ENCODE measurements around the gene DNAJB11. TPM values are rescaled to one million over a fixed set of nuclear protein-coding genes. Genes with fewer than 3 reads are reported as not detected.
A peak's percentile ranks its signal among the peaks of the same experiment; 100 is the strongest.

DNAJB11 gene
- total RNA-seq, 1 experiment from 2014 or later = 103 TPM

DNA sequence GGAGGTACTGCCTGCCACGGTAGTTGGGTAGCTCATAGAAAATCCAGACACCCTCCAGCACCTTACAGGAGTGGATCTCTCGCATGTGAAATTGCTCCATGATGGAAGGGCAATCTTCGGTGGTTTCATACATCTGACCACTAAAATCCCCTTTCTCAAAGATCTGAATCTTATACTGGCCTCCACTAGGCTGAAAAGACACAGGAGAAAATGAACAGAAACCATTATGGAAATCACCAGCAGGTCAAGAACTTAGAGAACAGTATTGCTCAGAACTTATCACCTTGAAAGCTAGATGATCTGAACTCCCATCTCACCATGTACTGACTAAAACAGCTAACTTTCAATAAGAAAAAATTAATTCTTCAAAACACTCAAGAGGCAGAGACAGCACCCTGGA is 31.7 kb upstream of the DNAJB11 start:
- H3K4me1 ChIP-seq (ENCODE audit: insufficient read depth, low read length, poor library complexity, severe bottlenecking) = peaks cover 9% of the 10 kb centered on the region
- POLR2A ChIA-PET (ENCODE audit: low non-redundant PET) = no interaction called here
- no peak for TF ChIP-seq EZH2 (IDR thresholded peaks at IDR 0.05; ENCODE audit: borderline replicate concordance, low read depth, low read length, poor library complexity, severe bottlenecking)
- TF ChIP-seq, protein P1, sequence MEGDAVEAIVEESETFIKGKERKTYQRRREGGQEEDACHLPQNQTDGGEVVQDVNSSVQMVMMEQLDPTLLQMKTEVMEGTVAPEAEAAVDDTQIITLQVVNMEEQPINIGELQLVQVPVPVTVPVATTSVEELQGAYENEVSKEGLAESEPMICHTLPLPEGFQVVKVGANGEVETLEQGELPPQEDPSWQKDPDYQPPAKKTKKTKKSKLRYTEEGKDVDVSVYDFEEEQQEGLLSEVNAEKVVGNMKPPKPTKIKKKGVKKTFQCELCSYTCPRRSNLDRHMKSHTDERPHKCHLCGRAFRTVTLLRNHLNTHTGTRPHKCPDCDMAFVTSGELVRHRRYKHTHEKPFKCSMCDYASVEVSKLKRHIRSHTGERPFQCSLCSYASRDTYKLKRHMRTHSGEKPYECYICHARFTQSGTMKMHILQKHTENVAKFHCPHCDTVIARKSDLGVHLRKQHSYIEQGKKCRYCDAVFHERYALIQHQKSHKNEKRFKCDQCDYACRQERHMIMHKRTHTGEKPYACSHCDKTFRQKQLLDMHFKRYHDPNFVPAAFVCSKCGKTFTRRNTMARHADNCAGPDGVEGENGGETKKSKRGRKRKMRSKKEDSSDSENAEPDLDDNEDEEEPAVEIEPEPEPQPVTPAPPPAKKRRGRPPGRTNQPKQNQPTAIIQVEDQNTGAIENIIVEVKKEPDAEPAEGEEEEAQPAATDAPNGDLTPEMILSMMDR (conservative IDR thresholded peaks at IDR 0.05; ENCODE audit: low read depth, low read length) = no peak
- no peaks in the 10 kb centered on the region for H3K27me3 ChIP-seq (replicated peaks; ENCODE audit: insufficient read depth, low read depth, low read length, poor library complexity)
- intact Hi-C loops (cut with micrococcal nuclease; ENCODE audit: unreplicated experiment) = no loop called here
- no TSS peak for BruUV-seq (replicated peaks)
- DNase-seq (ENCODE audit: low spot score) = no peak
- no peak overlapping the region for H3K4me3 ChIP-seq (ENCODE audit: low read depth, low read length, poor library complexity, severe bottlenecking)
- H3K9me3 ChIP-seq (ENCODE audit: low read depth, low read length, poor library complexity, severe bottlenecking) = no peaks in the 10 kb centered on the region
- CTCF ChIA-PET = interaction anchor here (2.4 kb wide), 1 partner anchor 78 kb away, joined by 12 read pairs; no protein-coding TSS in a partner anchor
- no peaks in the 10 kb centered on the region for H3K36me3 ChIP-seq (ENCODE audit: insufficient read depth, low read length, poor library complexity, severe bottlenecking)
- H3K27ac ChIP-seq (ENCODE audit: low read depth, low read length, poor library complexity, severe bottlenecking) = no peak overlapping the region

DNA sequence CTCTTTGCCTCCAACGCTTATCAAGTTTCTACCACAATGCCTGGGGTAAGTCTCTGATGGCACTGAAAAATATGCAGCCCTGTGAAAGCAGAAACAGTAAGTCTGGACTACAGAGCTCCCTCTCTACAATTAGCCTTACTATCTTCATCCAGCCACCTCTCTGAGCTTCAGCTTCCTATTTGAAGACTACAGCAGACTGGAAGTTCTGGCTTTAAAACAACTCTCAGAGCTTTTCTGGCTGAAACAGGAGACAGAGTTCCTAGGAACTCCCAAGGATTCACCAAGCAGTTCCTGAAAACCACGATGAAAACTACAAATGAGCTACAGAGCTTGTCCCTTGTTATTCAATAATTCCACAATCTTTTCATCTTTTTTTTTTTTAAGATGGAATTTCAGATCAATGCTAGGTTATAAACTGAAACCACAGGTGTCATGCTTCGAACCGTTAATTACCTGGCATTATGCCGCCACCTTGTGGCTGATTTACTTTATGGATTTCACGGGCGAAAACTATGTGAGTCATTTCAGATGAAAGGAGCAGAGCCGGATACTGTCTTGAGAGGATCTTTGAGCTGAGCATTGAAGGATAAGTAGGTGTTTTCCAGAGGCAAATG is 30.2 kb upstream of the DNAJB11 start:
- BruUV-seq (replicated peaks) = no TSS peak
- H3K4me3 ChIP-seq (ENCODE audit: low read depth, low read length, poor library complexity, severe bottlenecking) = no peak overlapping the region
- POLR2A ChIA-PET (ENCODE audit: low non-redundant PET) = interaction anchor here (0.9 kb wide), 1 partner anchor 298 kb away, joined by 3 read pairs; no protein-coding TSS in a partner anchor

DNA sequence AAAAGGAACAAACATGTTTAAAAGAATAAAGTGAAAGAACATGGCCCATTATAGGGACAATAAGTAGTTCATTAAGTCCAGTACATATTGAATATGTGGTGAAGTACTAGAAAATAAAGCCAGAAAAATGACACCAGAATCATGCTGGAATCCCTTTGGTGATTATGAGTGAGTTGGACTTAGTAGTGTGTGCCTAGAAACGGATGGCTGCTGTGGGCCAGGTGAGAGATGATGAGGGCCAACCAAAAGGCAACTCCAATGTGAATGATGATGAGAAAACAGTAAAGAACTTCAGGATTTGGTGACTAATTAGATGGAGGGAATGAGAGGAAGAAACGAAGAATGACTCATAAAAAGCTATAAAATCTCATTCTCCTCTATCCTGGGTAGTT is 29.7 kb upstream of the DNAJB11 start:
- intact Hi-C loops (cut with micrococcal nuclease; ENCODE audit: unreplicated experiment) = loop anchor here (1.0 kb wide), 2 partner anchors 282 to 557 kb away; no protein-coding TSS in a partner anchor
- POLR2A ChIA-PET (ENCODE audit: low non-redundant PET) = interaction anchor here (0.9 kb wide), 1 partner anchor 298 kb away, joined by 3 read pairs; no protein-coding TSS in a partner anchor
- Histone ChIP-seq H3K27me3 (replicated peaks; ENCODE audit: insufficient read depth, low read depth, low read length, poor library complexity) (no peaks in the 10 kb centered on the region), H3K4me1 (ENCODE audit: insufficient read depth, low read length, poor library complexity, severe bottlenecking) (peaks cover 9% of the 10 kb centered on the region), H3K4me3 (ENCODE audit: low read depth, low read length, poor library complexity, severe bottlenecking) (no peak overlapping the region), H3K36me3 (ENCODE audit: insufficient read depth, low read length, poor library complexity, severe bottlenecking) (no peaks in the 10 kb centered on the region), H3K9me3 (ENCODE audit: low read depth, low read length, poor library complexity, severe bottlenecking) (no peaks in the 10 kb centered on the region), H3K27ac (ENCODE audit: low read depth, low read length, poor library complexity, severe bottlenecking) (no peak overlapping the region)
- BruUV-seq (replicated peaks) = no TSS peak
- no peak for DNase-seq (ENCODE audit: low spot score)
- CTCF ChIA-PET = interaction anchor here (0.6 to 2.5 kb wide), 19 partner anchors 9 to 1139 kb away, joined by 3 to 15 read pairs (median 4); partner anchors contain the start of genes DNAJB11 and SENP2
- TF ChIP-seq, protein P1 (conservative IDR thresholded peaks at IDR 0.05; ENCODE audit: low read depth, low read length) = no peak
- no peak for TF ChIP-seq EZH2 (IDR thresholded peaks at IDR 0.05; ENCODE audit: borderline replicate concordance, low read depth, low read length, poor library complexity, severe bottlenecking)

More for the DNA sequence above, 30.2 kb upstream of the DNAJB11 start:
- CTCF ChIA-PET = interaction anchor here (0.6 to 2.5 kb wide), 23 partner anchors 8 to 1139 kb away, joined by 3 to 15 read pairs (median 4); partner anchors contain the start of genes DNAJB11 and SENP2
- intact Hi-C loops (cut with micrococcal nuclease; ENCODE audit: unreplicated experiment) = loop anchor here (1.0 kb wide), 2 partner anchors 281 to 556 kb away; no protein-coding TSS in a partner anchor
- Histone ChIP-seq H3K36me3 (ENCODE audit: insufficient read depth, low read length, poor library complexity, severe bottlenecking) (no peaks in the 10 kb centered on the region), H3K27me3 (replicated peaks; ENCODE audit: insufficient read depth, low read depth, low read length, poor library complexity) (no peaks in the 10 kb centered on the region), H3K9me3 (ENCODE audit: low read depth, low read length, poor library complexity, severe bottlenecking) (no peaks in the 10 kb centered on the region), H3K27ac (ENCODE audit: low read depth, low read length, poor library complexity, severe bottlenecking) (no peak overlapping the region), H3K4me1 (ENCODE audit: insufficient read depth, low read length, poor library complexity, severe bottlenecking) (peaks cover 9% of the 10 kb centered on the region)
- DNase-seq (ENCODE audit: low spot score) = peak; percentile 86
- TF ChIP-seq EZH2 (IDR thresholded peaks at IDR 0.05; ENCODE audit: borderline replicate concordance, low read depth, low read length, poor library complexity, severe bottlenecking) = no peak
- TF ChIP-seq, protein P1 (conservative IDR thresholded peaks at IDR 0.05; ENCODE audit: low read depth, low read length) = peak; percentile 86
